Endodermal cell (in vitro differentiated cells): ENCODE results near the gene IMMP2L. TPM values are rescaled to one million over a fixed set of nuclear protein-coding genes. Genes with fewer than 3 reads are reported as not detected.

ENCODE experiments used
- DNase-seq: peaks from one replicate; pipeline ENCODE4 v3.0.0-alpha.2; 2017
- H3K27ac ChIP-seq: 2 replicates; pipeline ENCODE4 v1.5.1; 2013; ENCODE audit warnings: mild to moderate bottlenecking, low read depth, low read length, moderate library complexity
- H3K27me3 ChIP-seq: 2 replicates; pipeline ENCODE4 v1.6.1; 2013; ENCODE audit warnings: mild to moderate bottlenecking, low read length, moderate library complexity; ENCODE audit not compliant: insufficient read depth, control insufficient read depth, poor library complexity, severe bottlenecking
- H3K36me3 ChIP-seq: 2 replicates; pipeline ENCODE4 v1.7.0; 2013; ENCODE audit warnings: mild to moderate bottlenecking, low read length, moderate library complexity; ENCODE audit not compliant: control insufficient read depth, insufficient read depth
- H3K4me1 ChIP-seq: one replicate; pipeline ENCODE4 v1.7.0; 2013; ENCODE audit warnings: low read length; ENCODE audit not compliant: control insufficient read depth, insufficient read depth
- H3K4me3 ChIP-seq: 2 replicates; pipeline ENCODE4 v1.5.1; 2013; ENCODE audit warnings: mild to moderate bottlenecking, low read length, moderate library complexity
- H3K9ac ChIP-seq: 2 replicates; pipeline ENCODE4 v1.6.1; 2013; ENCODE audit warnings: mild to moderate bottlenecking, low read length, moderate library complexity; ENCODE audit not compliant: poor library complexity, severe bottlenecking; ENCODE audit errors: extremely low read depth
- H3K9me3 ChIP-seq: 2 replicates; pipeline ENCODE4 v1.6.1; 2013; ENCODE audit warnings: mild to moderate bottlenecking, low read length, moderate library complexity; ENCODE audit not compliant: control insufficient read depth
- H3K27ac Mint-ChIP-seq: 2 replicates; pipeline ENCODE4 v1.8.0; 2020; ENCODE audit warnings: mixed read lengths
- H3K27me3 Mint-ChIP-seq: 2 replicates; pipeline ENCODE4 v1.8.0; 2021; ENCODE audit warnings: mild to moderate bottlenecking, mixed read lengths; ENCODE audit not compliant: insufficient read depth
- H3K36me3 Mint-ChIP-seq: 2 replicates; pipeline ENCODE4 v1.8.0; 2020; ENCODE audit warnings: low read depth, mixed read lengths
- H3K4me1 Mint-ChIP-seq: 2 replicates; pipeline ENCODE4 v1.8.0; 2020; ENCODE audit warnings: mixed read lengths
- H3K4me3 Mint-ChIP-seq: 2 replicates; pipeline ENCODE4 v1.8.0; 2020; ENCODE audit warnings: mild to moderate bottlenecking, moderate library complexity, mixed read lengths
- H3K9me3 Mint-ChIP-seq: 2 replicates; pipeline ENCODE4 v1.8.0; 2020; ENCODE audit warnings: mild to moderate bottlenecking, mixed read lengths
- WGBS, 2 experiments: methylation state at CpG; one replicate each; pipeline versions ENCODE4 v1.1.5 to v1.1.7; 2013; ENCODE audit warnings: missing lambda C conversion rate in 2 of 2, mixed read lengths in 1 of 2; ENCODE audit not compliant: insufficient coverage in 1 of 2, insufficient read length in 1 of 2; 5-methylcytosine and 5-hydroxymethylcytosine counted together
- total RNA-seq, 2 donors: library from RNA; stranded (reverse); fragmentation: NEBNext Ultra II Directional in 1 of 2; extraction: Animal tissue kit (Norgen Biotek cat#: 25700) in 1 of 2; gene quantifications; 2 replicates in 1 of 2; 3 replicates in 1 of 2; pipeline ENCODE4 v1.2.1, GENCODE V29; 2021
- TF ChIP-seq, protein P1 (sequence below): fragments of 200-600 bp; sonication (generic); conservative IDR thresholded peaks from 2 replicates; pipeline ENCODE4 v1.5.0; 2021; ENCODE audit warnings: antibody characterized with exemption, mild to moderate bottlenecking

The IMMP2L gene
- total RNA-seq, 2 donors from 2014 or later, result 17.7 to 19.4 TPM

DNA sequence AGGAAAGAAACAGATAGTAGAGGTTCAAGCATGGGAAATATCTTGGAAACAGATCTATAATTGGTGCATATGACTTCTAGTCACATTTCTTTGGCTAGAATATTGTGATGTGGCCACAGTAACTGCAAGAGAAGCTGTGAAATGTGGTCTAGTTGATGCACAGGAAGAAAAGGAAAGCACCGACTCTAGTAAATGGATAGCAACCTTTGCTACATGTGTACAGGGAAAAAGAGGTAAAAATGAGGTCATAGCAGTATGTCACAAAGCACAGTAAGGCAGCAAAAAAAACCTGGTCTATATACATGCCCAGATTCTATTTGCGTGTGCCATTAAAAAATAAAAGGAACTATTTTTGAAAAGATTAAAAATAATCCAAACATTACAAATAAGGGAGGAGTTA is 573.9 kb downstream of the IMMP2L start:
- Mint-ChIP-seq H3K27me3 (no peaks in the 10 kb centered on the region), H3K4me3 (no peak overlapping the region), H3K9me3 (no peaks in the 10 kb centered on the region), H3K36me3 (no peaks in the 10 kb centered on the region), H3K27ac (no peak overlapping the region), H3K4me1 (peaks cover 5% of the 10 kb centered on the region)
- H3K27me3 ChIP-seq, result no peaks in the 10 kb centered on the region
- H3K36me3 ChIP-seq, result no peaks in the 10 kb centered on the region
- H3K4me3 ChIP-seq, result no peak overlapping the region
- WGBS, 2 experiments, result 89 to 100% methylated on average over 1 to 2 of the region's 2 CpGs
- no peak for DNase-seq
- H3K9ac ChIP-seq, result no peak overlapping the region
- no peaks in the 10 kb centered on the region for H3K4me1 ChIP-seq
- H3K27ac ChIP-seq, result no peak overlapping the region
- TF ChIP-seq, protein P1, sequence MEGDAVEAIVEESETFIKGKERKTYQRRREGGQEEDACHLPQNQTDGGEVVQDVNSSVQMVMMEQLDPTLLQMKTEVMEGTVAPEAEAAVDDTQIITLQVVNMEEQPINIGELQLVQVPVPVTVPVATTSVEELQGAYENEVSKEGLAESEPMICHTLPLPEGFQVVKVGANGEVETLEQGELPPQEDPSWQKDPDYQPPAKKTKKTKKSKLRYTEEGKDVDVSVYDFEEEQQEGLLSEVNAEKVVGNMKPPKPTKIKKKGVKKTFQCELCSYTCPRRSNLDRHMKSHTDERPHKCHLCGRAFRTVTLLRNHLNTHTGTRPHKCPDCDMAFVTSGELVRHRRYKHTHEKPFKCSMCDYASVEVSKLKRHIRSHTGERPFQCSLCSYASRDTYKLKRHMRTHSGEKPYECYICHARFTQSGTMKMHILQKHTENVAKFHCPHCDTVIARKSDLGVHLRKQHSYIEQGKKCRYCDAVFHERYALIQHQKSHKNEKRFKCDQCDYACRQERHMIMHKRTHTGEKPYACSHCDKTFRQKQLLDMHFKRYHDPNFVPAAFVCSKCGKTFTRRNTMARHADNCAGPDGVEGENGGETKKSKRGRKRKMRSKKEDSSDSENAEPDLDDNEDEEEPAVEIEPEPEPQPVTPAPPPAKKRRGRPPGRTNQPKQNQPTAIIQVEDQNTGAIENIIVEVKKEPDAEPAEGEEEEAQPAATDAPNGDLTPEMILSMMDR, result no peak
- H3K9me3 ChIP-seq, result no peaks in the 10 kb centered on the region

DNA sequence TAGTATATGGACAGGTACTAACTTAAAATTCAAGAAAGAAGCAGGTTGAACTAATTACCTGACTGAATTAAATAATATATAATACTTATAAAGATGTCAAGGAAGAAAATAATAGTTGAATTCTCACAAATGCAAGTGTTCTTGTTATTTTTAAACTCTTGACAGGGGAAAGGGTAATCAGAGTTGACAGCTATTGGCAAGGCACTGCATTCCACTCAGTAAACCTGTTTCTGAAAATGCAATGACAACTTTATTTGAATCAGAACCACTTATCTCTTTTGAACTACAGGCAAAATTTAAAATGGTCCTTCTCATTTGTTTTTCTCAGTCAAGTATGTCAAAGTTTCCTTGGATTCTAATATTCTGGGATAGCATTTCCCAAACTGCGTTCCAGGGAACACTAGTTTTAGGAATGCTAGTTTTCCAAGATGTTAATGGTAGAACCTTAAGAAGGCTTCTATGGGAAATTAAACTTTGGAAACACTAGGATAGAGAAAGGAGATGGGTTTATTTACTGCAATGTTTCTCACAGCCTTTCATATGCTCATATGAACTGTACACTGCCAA is 575.1 kb downstream of the IMMP2L start:
- Histone ChIP-seq H3K27me3 (no peaks in the 10 kb centered on the region), H3K4me3 (no peak overlapping the region), H3K4me1 (no peaks in the 10 kb centered on the region), H3K9ac (no peak overlapping the region), H3K36me3 (no peaks in the 10 kb centered on the region), H3K9me3 (no peaks in the 10 kb centered on the region), H3K27ac (no peak overlapping the region)
- TF ChIP-seq, protein P1, result no peak
- H3K36me3 Mint-ChIP-seq, result no peaks in the 10 kb centered on the region
- 98 to 100% methylated on average over 1 of the region's 1 CpG for WGBS, 2 experiments
- no peak for DNase-seq
- no peak overlapping the region for H3K27ac Mint-ChIP-seq
- no peaks in the 10 kb centered on the region for H3K9me3 Mint-ChIP-seq
- H3K4me3 Mint-ChIP-seq, result no peak overlapping the region
- H3K27me3 Mint-ChIP-seq, result no peaks in the 10 kb centered on the region
- H3K4me1 Mint-ChIP-seq, result peaks cover 5% of the 10 kb centered on the region

DNA sequence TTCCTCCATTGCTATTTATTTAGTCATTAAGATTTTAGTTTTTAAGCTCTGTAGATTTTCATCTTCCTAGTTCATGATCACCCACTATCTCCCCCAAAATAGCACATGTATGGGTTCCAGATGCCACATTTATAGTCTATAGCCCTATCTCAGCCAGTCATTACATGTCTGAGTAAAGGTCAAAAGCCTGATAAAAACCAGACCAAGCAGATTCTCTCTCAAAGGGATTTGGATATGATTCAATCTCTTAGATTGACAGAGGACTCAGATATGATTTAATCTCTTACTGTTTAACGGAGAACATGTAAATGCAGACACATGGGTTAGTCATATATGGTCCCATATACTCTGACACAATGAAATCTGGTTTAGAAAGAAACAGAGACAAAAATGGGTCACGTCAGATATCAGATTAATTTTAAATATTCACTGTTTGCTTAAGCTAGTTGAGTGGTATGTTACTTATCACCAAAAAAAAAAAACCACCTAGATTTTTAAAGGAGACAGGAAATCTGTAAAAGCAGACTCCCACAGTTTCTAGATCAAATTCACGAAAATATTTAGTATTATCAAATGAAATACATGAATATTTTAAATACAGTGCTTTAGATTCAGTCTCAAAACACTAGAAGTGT is 578.4 kb downstream of the IMMP2L start:
- Mint-ChIP-seq H3K27me3 (no peaks in the 10 kb centered on the region), H3K36me3 (no peaks in the 10 kb centered on the region), H3K4me3 (no peak overlapping the region)

More for the DNA sequence above, 578.4 kb downstream of the IMMP2L start:
- Histone ChIP-seq H3K4me1 (no peaks in the 10 kb centered on the region), H3K36me3 (no peaks in the 10 kb centered on the region), H3K27ac (no peak overlapping the region), H3K27me3 (no peaks in the 10 kb centered on the region), H3K9me3 (no peaks in the 10 kb centered on the region), H3K9ac (no peak overlapping the region), H3K4me3 (no peak overlapping the region)
- 89 to 100% methylated on average over 1 of the region's 3 CpGs for WGBS, 2 experiments
- no peaks in the 10 kb centered on the region for H3K9me3 Mint-ChIP-seq
- H3K4me1 Mint-ChIP-seq, result peaks cover 5% of the 10 kb centered on the region
- no peak for DNase-seq
- no peak overlapping the region for H3K27ac Mint-ChIP-seq
- TF ChIP-seq, protein P1, result no peak
